ENCODE results near the gene GPR142.
"Not testable (repeated sequence)": the region's sequence is repeated elsewhere in the genome, so short reads cannot be mapped to it uniquely, and the experiment has no call there.

The GPR142 gene

GRCh38 chr17:74394977-74395376 lies 27.7 kb downstream of the GPR142 start:
- DNase-seq, result no peak

DNA sequence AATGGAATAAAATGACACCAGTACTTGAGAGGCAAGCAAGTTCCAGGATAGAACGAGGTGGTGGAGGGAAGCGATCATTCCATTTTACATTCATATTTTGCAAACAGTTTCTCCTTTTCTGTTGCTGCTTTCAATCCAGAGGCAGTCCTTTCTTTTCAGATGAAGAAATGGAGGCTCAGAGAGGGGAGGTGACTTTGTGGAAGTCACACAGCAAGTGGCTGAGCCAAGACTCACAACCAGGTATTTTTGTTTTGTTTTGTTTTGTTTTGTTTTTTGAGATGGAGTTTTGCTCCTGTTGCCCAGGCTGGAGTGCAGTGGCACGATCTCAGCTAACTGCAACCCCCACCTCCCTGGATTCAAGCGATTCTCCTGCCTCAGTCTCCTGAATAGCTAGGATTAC lies 29.3 kb downstream of the GPR142 start:
- DNase-seq, result no peak

DNA sequence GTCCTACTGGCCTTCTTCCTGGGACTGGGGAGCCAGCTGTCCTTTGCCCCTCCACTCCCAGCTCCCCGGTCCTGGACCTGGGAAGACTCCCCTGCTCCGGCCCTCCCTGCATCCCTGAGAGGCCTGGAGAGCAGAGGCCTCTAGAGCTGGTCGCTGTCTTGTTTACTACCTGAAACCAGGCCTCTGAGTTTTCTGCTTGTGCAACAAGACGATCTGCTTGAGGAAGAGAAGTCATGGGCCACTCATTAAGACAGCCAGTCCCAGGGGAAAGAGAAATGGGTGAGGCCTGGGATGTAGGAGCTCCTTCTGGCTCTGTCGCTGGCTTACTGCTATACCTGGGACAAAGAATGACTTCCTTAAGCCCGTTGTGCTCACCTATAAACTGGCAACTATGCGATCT lies 34.7 kb downstream of the GPR142 start:
- no peak for DNase-seq

- no peak for DNase-seq
Measured at GRCh38 chr17:74403512-74404137, 36.3 kb downstream of the GPR142 start.

DNA sequence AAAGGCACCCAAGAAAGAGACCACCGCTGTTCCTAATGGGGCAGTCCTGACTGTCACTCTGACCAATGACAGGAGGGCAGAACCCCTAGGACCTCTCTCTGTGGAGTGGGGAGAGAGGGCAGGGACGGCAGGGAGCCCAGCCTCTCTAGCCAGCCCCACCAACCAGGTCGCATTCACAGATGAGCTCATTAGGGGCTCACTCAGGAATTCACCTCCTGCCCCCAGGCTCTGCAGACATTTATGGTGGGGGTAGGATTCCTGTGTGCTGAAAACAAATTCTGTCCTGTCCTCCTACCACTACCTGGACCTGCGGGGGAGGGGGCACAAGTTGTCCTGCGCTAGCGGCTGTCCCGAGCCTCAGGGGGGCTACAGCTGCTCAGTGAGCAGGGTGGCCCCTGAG lies 36.9 kb downstream of the GPR142 start:
- no peak for DNase-seq

- DNase-seq, result no peak
Measured at GRCh38 chr17:74404789-74405188, 37.5 kb downstream of the GPR142 start.

GRCh38 chr17:74405311-74405710 lies 38.0 kb downstream of the GPR142 start:
- DNase-seq, result not testable (repeated sequence)

- no peak for DNase-seq
Measured at GRCh38 chr17:74407384-74407783, 40.1 kb downstream of the GPR142 start.

- no peak for DNase-seq
Measured at GRCh38 chr17:74408262-74408661, 41.0 kb downstream of the GPR142 start.

DNA sequence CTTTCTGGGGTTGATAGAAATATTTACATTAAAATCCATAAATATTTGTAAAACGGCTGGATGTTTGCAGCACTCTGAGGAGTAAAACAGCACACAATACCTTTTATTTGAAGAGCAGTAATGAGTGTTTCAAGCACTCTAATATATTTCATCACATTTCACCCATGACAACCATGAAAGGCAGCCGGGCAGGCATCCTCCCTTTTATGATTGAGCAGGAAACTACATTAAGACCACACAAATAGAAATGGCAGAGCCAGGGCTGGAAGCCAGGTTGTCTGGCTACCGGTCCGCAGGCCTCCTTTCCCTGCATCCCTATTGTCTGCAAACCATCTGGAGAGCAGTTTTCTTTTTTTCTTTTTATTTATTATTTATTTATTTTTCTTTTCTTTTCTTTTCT lies 41.5 kb downstream of the GPR142 start:
- no peak for DNase-seq

DNA sequence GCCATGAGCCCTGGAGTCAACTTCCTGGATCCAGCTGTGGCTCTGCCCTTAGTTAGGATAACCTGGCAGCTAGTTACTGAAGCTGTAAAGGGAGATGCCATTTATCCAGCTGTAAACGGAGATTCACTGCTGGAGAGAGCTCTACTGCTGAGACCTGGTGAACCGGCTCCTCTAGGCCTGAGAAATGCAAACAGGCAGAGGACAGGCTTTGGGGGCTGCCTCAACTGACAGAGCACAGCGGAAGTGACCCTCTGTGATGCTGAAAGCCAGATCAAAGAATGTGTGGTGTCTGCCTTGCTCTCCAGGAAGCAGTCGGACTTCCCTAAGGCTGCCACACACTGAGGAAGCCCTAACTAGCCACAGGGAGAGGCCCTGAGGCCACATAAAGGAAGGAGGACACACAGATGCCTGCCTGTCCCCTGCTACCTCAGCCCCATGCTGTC lies 42.7 kb downstream of the GPR142 start:
- DNase-seq, result no peak

- no peak for DNase-seq
Measured at GRCh38 chr17:74412581-74412980, 45.3 kb downstream of the GPR142 start.

DNA sequence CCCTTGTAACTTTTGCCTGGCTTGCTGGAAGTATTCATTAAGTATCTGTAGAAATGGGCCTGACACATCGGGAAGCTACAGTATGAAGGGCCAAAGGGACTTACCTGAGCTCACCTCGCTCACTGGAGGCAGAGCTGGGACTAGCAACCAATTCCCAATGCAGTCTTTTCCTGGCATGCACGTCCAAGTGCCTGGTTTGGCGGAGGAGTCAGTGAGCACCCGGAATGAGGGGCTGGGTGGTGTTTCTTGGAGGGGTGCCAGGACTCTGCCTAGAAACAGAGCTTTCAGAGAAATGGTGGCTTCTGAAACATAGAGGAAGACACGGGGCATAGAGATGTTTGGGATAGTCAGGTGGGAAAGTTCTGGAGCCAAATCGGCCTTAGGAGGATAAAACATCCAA lies 46.2 kb downstream of the GPR142 start:
- DNase-seq, result no peak

GRCh38 chr17:74414510-74414909 lies 47.2 kb downstream of the GPR142 start:
- DNase-seq, result no peak

GRCh38 chr17:74415608-74416396 lies 48.5 kb downstream of the GPR142 start:
- no peak for DNase-seq

DNA sequence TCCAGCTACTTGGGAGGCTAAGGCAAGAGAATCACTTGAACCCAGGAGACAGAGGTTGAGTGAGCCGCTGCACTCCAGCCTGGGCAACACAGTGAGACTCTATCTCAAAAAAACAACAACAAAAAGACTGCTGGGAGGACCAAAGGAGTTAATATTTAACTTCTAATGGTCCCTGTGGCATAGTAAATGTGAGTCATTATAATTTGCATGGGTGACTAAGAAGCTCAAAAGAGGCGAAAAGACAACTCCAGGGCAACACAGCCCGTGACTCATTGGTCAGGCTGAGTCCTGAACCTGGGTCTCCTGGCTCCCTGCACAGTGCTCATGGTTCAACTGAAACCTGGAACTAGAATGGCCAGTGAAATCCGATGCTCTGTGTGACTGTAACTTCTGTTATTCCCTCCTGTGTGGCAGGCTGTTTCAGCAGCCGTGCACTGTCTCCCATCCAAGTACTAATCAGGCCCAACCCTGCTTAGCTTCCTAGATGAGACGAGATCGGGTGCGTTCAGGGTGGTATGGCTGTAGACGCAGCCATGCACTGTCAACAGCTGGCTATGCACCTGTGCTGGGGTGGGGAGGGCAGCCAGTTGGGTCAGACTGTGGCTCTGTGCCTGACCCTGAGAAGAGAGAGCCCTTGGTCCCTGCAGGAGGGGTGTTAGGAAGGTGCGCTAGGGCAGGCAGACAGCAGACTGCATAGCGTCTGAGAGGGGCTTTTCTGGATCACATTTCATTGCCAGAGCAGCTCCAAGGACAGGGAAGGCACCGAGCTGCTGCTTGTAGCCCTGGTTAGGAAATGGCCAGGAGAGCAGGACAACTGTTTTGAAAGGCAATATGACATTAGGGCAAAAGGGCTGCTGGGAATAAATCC lies 50.1 kb downstream of the GPR142 start:
- peak; percentile 9 to 22 for DNase-seq

GRCh38 chr17:74419928-74420411 lies 52.7 kb downstream of the GPR142 start:
- DNase-seq, result no peak
